Fibroblast of mammary gland (primary cell): ENCODE measurements around the gene MYRIP.

ENCODE experiments used
- DNase-seq: peaks from one replicate; pipeline ENCODE4 v3.0.0-alpha.2; 2010; ENCODE audit warnings: low read depth
- H3K4me3 ChIP-seq: 2 replicates; pipeline ENCODE4 v1.5.1; 2011; ENCODE audit warnings: low read depth, mild to moderate bottlenecking, low read length, moderate library complexity; ENCODE audit not compliant: control insufficient read depth
- TF ChIP-seq, protein P1 (sequence below): conservative IDR thresholded peaks from 2 replicates; pipeline ENCODE4 v1.5.1; 2011; ENCODE audit warnings: low read depth, low read length, inconsistent platforms; ENCODE audit not compliant: control insufficient read depth, insufficient read depth

The MYRIP gene

DNA sequence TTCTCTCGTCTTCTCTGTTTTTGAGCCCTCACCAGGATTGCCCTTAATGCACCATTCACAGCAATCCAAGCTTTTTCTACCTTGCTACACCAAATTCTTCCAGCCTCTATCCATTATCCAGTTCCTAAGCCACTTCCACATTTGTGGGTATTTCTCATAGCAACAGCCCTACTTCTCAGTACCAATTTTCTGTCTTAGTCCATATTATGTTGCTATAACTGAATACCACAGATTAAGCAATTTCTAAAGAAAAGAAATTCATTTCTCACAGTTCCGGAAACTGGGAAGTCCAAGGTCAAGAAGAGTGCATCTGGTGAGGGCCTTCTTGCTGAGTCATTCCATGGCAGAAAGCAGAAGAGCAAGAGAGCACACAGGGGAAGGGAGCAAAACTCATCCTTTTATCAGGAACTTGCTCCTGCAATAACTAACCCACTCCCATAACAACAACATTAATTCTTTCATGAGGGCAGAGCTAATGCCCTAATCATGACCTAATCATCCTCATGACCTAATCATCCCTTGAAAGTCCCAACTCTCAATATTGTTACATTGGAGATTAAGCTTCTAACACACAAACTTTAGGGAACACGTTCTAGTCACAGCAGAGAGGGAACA, 490.4 kb downstream of the MYRIP start:
- TF ChIP-seq, protein P1, sequence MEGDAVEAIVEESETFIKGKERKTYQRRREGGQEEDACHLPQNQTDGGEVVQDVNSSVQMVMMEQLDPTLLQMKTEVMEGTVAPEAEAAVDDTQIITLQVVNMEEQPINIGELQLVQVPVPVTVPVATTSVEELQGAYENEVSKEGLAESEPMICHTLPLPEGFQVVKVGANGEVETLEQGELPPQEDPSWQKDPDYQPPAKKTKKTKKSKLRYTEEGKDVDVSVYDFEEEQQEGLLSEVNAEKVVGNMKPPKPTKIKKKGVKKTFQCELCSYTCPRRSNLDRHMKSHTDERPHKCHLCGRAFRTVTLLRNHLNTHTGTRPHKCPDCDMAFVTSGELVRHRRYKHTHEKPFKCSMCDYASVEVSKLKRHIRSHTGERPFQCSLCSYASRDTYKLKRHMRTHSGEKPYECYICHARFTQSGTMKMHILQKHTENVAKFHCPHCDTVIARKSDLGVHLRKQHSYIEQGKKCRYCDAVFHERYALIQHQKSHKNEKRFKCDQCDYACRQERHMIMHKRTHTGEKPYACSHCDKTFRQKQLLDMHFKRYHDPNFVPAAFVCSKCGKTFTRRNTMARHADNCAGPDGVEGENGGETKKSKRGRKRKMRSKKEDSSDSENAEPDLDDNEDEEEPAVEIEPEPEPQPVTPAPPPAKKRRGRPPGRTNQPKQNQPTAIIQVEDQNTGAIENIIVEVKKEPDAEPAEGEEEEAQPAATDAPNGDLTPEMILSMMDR, result no peak
- DNase-seq, result peak; percentile 87
- no peak overlapping the region for H3K4me3 ChIP-seq

DNA sequence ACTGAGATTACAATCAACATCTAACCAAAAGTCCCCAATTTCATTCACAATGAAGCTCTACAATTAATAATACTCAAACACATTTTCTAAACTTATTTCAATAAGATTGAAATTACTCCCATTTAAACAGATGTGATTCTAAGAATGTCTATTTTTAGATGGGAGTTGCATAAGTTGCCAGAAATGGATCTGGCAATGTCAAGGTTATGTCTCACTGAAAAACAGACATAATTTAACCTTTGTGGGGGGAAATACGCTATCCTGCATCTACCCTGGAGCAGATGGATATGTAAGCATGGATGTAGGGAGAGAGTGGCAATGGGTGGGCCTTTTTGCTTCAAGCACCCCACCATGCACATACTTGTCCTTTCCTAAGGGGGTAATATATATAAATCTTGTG, 493.4 kb downstream of the MYRIP start:
- TF ChIP-seq, protein P1, result no peak
- peak; percentile 33 for DNase-seq
- H3K4me3 ChIP-seq, result no peak overlapping the region

DNA sequence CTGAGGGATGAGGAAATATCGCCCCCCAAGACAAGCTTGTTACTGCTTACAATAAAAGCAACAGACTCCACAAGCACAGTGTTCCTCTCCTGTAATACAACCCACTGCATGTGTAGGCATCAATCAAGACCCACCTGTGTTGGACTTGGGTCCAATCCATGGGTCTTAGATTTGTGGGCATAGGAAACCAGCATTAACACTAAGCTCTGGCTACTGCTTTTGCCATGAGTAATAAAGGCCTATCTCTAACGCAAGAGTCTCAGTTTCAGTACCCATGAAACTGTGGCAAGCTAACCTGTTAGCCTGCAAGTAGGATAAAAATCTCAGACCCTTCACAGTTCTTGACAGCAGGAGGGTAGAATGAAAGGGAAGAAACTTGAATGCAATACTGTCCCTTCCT, 494.9 kb downstream of the MYRIP start:
- no peak overlapping the region for H3K4me3 ChIP-seq
- TF ChIP-seq, protein P1, result no peak
- no peak for DNase-seq

DNA sequence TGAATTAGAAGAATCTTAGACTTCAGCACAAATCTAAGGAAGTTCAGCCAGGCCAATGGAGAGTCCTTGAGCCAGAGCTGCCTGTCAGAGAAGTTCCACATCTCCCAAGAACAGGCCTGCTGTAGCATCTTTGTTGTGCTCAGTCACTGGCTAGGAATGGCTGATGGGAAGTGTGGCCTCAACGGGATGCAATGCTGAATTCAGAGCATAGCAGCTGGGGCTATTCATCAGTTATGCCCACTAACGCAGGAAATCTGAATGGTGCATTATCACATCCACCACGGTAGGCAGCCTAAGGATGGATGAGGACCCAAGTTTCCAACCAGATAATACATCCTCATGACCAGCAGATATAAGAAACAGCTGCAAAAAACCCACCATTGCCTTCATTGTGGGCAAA, 496.9 kb downstream of the MYRIP start:
- no peak for DNase-seq
- TF ChIP-seq, protein P1, result no peak
- no peak overlapping the region for H3K4me3 ChIP-seq

DNA sequence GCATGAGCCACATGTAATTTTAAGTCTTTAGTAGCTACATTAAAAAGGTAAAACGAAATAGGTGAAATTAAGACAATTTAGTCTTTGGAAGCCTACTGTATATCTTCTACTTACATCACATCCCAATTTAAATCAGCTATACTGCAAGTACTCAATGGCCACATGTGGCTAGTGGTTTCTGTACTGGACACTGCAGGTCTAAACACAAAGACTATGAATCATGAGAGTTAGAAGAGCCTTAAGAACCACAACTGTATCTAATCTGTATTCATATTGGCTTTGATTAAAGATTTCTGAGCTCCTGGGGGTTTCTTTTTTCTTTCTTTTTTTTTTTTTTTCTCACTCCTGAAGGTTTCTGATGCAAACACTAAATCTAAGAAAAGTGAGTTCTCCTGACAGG, 497.8 kb downstream of the MYRIP start:
- H3K4me3 ChIP-seq, result no peak overlapping the region
- TF ChIP-seq, protein P1, result no peak
- DNase-seq, result peak; percentile 36

DNA sequence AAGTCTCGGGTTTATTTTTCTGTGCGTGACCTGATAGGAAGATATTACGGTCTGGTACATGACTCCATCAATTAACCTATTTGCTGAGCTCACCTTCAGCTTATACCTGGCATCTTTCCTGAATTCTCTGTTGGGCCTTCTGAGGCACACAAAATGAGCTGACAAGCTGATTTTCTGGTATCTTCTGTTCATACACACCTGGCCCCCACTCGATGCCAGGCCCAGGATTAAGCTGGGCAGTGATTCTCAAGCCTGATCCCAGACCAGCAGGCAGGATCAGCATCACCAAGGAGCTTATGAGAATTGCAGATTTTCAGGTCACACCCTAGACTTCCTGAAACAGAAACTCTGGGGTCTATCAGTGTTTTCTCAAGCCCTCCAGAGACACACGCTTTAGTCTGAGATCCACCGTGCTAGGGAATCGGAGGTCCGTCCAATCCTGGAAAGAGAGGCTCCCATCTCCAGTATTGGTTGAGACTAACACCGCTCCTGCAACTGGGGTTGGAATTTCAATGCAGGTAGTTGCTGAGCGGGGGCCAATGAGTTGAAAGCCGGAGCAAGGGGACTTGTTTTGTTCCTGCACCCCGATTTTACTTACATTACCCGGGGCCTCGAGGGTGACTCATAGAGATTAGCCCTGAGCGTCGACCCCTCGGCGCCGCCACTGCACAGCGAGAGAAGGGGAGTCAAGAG, 499.5 kb downstream of the MYRIP start:
- TF ChIP-seq, protein P1, result no peak
- no peak for DNase-seq
- H3K4me3 ChIP-seq, result peak overlapping the region; percentile 63
